Measurements from ENCODE around the gene TAF5.
"Not testable (repeated sequence)": the region's sequence is repeated elsewhere in the genome, so short reads cannot be mapped to it uniquely, and the experiment has no call there.

Gene TAF5

DNA sequence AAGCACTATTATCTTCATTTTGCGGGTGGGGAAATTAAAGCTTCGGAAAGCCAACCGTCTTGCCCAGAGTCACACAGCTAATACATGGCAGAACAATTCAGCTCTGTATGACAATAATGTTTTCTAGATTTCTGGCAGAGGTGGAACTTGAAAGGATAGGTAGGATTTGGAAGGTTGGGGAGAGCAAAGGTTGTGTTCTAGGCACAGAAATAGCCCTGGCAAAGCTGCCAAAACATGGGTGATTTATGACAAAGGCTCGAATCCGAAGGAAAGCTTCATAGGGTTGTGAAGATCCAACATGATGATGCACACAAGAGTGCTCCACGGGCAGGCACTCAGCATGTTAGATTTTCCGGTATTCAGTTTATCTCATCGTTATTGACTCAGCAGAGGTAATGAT is 47.8 kb downstream of the TAF5 start:
- no peak for DNase-seq (ENCODE audit: low read depth)

DNA sequence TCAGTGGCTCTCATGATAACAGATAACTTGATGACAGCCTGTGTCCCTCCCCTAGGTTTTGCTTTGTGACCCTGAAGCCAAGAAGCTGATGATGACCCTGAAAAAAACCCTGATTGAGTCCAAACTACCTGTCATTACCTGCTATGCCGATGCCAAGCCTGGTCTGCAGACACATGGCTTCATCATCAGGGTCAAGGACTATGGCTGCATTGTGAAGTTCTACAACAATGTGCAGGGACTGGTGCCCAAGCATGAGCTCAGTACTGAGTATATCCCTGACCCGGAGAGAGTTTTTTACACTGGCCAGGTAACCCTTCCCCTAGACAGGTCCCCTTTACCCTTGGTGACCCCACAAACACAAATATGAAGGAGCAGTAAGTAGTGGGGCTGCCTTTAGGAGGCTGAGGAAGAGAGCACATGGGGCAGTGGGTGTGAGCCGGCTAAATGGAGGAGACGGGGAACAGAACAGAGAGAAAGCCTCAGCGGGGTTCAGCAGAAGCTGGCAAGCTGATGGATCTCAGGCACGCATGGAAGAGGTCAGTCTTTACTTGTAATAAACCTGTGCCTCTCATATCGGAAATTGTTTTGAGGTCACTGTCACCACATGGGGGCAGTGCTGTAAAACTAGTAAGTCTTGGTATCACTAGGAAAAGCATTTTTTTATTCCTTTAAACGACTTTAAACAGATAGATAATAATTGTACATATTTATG is 48.8 kb downstream of the TAF5 start:
- peak; percentile 54 for DNase-seq (ENCODE audit: low read depth)

DNA sequence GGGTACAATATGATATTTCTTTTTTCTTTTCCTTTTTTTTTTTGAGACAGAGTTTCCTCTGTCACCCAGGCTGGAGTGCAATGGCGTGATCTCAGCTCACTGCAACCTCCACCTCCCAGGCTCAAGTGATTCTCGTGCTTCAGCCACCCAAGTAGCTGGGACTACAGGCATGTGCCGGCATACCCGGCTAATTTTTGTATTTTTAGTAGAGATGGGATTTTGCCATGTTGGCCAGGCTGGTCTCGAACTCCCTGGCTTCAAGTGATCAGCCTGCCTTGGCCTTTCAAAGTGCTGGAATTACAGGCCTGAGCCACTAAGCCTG is 49.3 kb downstream of the TAF5 start:
- not testable (repeated sequence) for DNase-seq (ENCODE audit: low read depth)

DNA sequence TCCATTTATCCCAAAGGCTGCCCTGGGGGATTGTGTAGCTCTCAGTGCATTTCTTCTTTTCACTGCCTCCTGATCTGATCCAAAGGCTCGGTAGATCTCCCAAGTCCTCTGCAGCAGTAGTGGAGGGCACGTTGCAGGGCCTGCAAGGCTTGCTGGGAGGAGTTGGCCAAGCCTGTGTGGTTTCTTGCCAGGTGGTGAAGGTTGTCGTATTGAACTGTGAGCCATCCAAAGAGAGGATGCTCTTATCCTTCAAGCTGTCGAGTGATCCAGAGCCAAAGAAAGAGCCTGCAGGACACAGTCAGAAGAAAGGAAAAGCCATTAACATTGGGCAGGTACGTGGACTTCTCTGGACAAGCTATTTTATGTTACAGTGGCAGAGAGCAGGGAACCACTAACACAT is 49.8 kb downstream of the TAF5 start:
- DNase-seq (ENCODE audit: low read depth), result no peak

DNA sequence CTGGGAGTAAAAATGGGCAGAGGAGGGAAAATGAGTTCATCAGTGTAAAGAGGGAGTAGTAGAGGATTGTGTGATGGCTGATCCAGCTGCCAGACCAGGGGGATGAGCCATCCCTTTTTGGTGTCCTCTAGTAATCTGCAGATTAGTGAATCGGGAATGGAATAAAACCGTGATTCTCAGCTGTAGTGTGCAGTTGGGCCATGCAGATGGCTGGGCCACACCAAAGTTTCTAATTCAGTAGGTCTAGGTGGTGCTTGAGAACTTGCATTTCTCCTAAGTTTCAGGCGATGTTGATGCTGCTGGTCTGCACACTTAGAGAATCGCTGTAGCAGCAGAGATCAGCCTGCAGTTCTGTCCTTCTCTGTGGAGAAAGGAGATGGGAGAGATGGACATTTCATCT is 51.3 kb downstream of the TAF5 start:
- DNase-seq (ENCODE audit: low read depth), result no peak

DNA sequence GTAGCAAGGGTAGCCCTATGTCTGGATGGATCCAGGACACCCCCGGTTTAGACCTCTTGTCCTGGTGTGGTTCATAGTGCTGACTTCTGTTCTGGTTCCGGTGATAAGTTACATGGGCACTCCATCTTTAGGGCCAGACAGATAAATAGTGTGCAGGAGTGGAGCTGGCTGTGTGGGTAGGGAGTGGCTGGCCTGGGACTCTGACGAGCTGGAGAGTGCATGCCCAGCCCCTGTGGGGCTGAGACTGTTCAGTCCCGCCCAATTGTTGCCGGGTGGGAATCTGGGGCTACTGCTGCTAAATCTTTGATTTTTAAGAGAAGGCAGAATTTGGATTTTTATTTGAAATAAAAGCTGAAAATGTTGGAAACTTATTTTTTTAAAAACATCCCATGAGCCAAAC is 56.0 kb downstream of the TAF5 start:
- DNase-seq (ENCODE audit: low read depth), result no peak

DNA sequence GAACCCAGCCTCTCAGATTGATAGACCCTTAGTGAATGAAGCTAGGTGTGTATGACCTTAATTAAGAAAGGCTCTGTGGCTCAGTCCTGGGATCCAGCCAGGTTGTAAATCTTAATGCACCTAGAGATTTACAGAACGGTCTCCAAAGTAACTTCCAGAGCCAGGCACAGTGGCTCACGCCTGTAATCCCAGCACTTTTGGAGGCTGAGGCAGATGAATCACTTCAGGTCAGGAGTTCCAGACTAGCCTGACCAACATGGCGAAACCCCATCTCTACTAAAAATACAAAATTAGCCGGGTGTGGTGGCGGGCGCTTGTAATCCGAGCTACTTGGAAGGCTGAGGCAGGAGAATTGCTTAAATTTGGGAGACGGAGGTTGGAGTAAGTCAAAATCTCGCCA is 60.1 kb downstream of the TAF5 start:
- DNase-seq (ENCODE audit: low read depth), result no peak

DNA sequence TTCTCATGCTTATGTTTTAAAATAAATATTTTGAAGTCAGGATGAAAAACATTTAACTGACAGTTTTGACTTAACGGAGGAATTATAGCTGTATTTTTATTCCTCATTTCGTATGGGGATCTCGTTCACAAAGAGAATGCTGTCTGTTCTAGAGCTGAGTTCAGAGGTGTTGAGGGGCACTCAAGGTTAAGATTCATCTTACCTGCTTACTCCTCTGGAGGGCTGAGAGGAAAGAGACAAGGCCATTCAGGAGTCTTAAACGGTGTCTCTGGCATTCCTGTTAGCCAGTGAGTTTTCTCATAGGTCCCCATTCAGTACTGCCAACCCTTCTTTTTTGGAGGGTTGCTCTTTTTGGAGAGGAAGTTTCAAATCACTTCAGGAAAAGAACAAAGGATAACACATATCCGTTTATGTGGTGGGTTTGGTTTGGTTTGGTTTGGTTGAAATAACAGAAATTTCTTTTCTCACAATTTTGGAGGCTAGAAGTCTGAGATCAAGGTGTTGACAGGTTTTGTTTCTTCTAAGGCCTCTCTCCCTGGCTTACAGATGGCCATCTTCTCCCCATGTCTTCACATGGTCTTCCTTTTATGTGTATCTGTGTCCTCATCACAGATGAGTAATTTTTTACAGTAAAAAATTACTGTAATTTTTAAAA is 61.3 kb downstream of the TAF5 start:
- DNase-seq (ENCODE audit: low read depth), result no peak

DNA sequence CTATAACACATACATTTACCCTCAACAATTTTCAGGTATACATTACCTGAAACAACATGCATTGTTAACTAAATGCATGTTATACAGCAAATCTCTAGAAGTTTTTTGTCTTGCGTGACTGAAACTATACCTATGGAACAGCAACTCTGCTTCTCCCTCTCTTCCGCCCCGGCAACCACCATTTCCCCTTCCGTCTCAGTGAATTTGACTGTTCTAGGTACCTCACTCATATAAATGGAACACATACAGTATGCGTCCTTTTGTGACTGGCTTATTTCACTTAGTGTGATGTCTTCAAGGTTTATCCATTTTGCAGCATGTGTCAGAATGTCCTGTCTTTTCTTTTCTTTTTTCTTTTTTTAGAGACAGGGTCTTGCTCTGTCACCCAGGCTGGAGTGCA is 61.9 kb downstream of the TAF5 start:
- DNase-seq (ENCODE audit: low read depth), result no peak

DNA sequence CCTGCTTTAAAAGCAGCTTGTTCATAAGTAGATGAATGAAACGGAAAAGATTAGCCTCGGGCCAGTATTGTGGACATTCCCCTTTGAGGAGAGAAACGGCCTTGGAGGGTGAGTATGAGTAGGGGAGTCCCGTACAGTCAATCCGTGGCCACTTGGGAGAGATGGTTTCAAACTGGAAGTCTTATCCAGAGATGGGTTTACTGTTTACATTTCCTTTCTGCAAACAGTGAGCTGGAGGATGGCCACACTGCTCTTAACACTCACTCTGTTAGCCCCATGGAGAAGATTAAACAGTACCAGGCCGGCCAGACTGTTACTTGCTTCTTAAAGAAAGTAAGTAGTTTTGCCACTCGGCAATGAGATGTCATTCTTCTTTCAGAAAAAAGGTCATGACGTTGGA is 64.1 kb downstream of the TAF5 start:
- no peak for DNase-seq (ENCODE audit: low read depth)

DNA sequence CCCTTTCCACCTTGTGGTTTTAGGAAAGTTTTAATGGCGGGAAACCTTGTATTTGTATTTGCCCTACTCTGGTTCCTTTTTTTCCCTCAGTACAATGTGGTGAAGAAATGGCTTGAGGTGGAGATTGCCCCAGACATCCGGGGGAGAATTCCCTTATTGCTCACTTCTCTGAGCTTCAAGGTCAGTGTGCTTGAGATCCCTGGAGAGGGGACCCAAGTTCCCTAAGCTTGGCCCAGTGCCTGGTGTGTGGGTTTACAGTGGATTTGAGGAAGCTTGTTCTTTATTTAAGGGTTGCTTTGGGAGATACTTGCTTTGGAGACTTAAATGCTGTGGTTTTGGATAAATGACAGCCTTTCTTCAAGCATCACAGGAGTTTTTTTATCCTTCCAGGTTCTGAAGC is 66.1 kb downstream of the TAF5 start:
- DNase-seq (ENCODE audit: low read depth), result no peak

Measured in stimulated activated CD8-positive, alpha-beta memory T cell treated with anti-CD3 and anti-CD28 coated beads, Interleukin-12 subunit alpha, Interleukin-12 subunit beta, amount 100 ng/mL, for 1 hour (primary cell).